HCT116 (cell line): ENCODE results near the gene RETREG1.

Experiments
- EZH2phosphoT487 ChIP-seq: fragments of 200-600 bp; IDR thresholded peaks from 2 replicates; pipeline ENCODE4 v1.6.1; 2018; ENCODE audit warnings: antibody characterized with exemption, borderline replicate concordance
- RAD21 ChIP-seq: IDR thresholded peaks from 2 replicates; pipeline ENCODE4 v1.6.1; 2012; ENCODE audit warnings: low read depth, mild to moderate bottlenecking

DNA sequence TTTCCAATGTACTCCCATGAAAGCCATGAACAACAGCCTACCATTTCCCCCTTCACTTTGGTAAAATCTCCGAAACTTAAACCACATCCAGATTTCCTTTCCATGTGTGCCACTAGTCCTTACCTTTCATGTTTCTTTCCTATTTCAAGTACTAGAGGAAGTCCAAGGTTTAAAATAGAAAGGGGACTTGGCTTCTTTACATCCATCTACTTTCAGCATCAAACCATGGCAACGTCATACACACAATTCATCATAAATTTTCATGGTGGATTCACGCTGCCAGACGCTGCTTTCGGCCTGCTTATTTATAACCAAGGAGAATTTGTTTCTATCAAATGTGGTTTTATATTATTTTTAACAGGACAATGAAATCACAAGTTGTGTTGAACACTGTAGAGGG, 92.5 kb downstream of the RETREG1 start:
- TF ChIP-seq RAD21 (no peak), EZH2phosphoT487 (no peak)
